ENCODE data around the gene FBXO5.

Gene FBXO5

GRCh38 chr6:152943260-152943897, 39.5 kb downstream of the FBXO5 start:
- no peak for DNase-seq (ENCODE audit: low spot score)
- in situ Hi-C loops (cut with MboI; ENCODE audit: low pct_unique_long_range_greater_than_20kb, low sequenced_read_pairs, unreplicated experiment): no loop called here
- TF ChIP-seq, protein P1, sequence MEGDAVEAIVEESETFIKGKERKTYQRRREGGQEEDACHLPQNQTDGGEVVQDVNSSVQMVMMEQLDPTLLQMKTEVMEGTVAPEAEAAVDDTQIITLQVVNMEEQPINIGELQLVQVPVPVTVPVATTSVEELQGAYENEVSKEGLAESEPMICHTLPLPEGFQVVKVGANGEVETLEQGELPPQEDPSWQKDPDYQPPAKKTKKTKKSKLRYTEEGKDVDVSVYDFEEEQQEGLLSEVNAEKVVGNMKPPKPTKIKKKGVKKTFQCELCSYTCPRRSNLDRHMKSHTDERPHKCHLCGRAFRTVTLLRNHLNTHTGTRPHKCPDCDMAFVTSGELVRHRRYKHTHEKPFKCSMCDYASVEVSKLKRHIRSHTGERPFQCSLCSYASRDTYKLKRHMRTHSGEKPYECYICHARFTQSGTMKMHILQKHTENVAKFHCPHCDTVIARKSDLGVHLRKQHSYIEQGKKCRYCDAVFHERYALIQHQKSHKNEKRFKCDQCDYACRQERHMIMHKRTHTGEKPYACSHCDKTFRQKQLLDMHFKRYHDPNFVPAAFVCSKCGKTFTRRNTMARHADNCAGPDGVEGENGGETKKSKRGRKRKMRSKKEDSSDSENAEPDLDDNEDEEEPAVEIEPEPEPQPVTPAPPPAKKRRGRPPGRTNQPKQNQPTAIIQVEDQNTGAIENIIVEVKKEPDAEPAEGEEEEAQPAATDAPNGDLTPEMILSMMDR (IDR thresholded peaks at IDR 0.05; ENCODE audit: extremely low read depth, insufficient read depth, missing control alignments): no peak

DNA sequence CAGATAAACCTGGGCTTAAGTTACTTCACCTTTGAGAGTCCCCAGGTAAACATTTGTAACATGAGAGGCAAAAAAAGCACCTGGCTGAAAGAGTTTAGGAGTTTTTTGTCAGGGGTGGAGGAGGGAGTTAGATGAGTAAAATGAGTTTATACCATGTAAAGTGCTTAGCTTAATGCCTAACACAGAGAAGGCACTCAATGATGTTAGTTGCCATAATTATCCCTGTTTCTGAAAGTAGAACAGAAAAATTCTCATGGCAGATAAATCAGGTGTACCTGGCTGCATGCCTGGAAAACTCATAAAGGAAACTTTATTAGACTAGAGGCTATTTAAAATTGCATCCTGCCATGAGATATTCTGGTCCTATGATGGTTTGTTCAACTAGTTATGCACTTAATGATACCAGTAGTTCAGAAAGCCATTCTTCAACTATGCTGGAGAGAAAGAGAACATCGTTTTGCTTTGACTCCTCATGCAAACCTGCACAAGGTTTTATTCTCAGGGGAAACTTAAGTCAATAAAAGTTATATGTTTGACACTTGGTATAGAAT, 40.4 kb downstream of the FBXO5 start:
- in situ Hi-C loops (cut with MboI; ENCODE audit: low pct_unique_long_range_greater_than_20kb, low sequenced_read_pairs, unreplicated experiment): no loop called here
- no peak for DNase-seq (ENCODE audit: low spot score)
- TF ChIP-seq, protein P1 (IDR thresholded peaks at IDR 0.05; ENCODE audit: extremely low read depth, insufficient read depth, missing control alignments): no peak

- in situ Hi-C loops (cut with MboI; ENCODE audit: low pct_unique_long_range_greater_than_20kb, low sequenced_read_pairs, unreplicated experiment): no loop called here
- TF ChIP-seq, protein P1 (IDR thresholded peaks at IDR 0.05; ENCODE audit: extremely low read depth, insufficient read depth, missing control alignments): no peak
- no peak for DNase-seq (ENCODE audit: low spot score)
Observed at GRCh38 chr6:152941746-152942145, 41.1 kb downstream of the FBXO5 start.

DNA sequence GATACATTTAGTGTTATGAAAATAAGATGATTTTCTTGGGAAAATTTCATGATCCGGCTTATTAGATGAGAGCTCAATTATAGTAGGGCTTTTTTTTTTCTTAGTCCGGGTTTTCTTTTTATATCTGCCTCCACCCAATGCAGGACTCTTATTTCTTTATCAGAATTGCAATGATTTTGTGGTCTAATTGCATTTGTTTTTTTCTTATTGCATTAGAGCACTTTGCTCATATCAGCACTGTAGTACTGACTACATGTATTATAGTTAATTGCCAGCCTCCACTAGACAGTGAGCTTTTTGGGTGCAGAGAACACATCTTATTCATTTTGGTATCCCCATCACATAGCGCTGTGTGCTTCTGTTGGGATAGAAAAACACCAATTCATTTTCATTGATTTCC, 50.0 kb downstream of the FBXO5 start:
- TF ChIP-seq, protein P1 (IDR thresholded peaks at IDR 0.05; ENCODE audit: extremely low read depth, insufficient read depth, missing control alignments): no peak

GRCh38 chr6:152922706-152923105, 60.1 kb downstream of the FBXO5 start:
- no peak for DNase-seq (ENCODE audit: low spot score)
- TF ChIP-seq, protein P1 (IDR thresholded peaks at IDR 0.05; ENCODE audit: extremely low read depth, insufficient read depth, missing control alignments): no peak
- in situ Hi-C loops (cut with MboI; ENCODE audit: low pct_unique_long_range_greater_than_20kb, low sequenced_read_pairs, unreplicated experiment): no loop called here

More for the DNA sequence above, 50.0 kb downstream of the FBXO5 start:
- in situ Hi-C loops (cut with MboI; ENCODE audit: low pct_unique_long_range_greater_than_20kb, low sequenced_read_pairs, unreplicated experiment): no loop called here
- no peak for DNase-seq (ENCODE audit: low spot score)

Data from GM13977 (cell line).